Mucosa of gallbladder (tissue), 1 donor: Measurements from ENCODE around the gene MTRF1. TPM values are rescaled to one million over a fixed set of nuclear protein-coding genes. Genes with fewer than 3 reads are reported as not detected.
A peak's percentile ranks its signal among the peaks of the same experiment; 100 is the strongest.
"Not testable (repeated sequence)": the region's sequence is repeated elsewhere in the genome, so short reads cannot be mapped to it uniquely, and the experiment has no call there.

ENCODE experiments used
- DNase-seq: peaks from one replicate; pipeline ENCODE4 v3.0.0-alpha.2; 2020; ENCODE audit warnings: low spot score
- total RNA-seq: library from RNA; stranded (reverse); gene quantifications from one replicate; pipeline ENCODE4 v1.2.1, GENCODE V29; 2021
- donor health status: DM: no; HTN: no; CAD: no.

The MTRF1 gene
- total RNA-seq, 1 donor from 2014 or later = 22.3 TPM

DNA sequence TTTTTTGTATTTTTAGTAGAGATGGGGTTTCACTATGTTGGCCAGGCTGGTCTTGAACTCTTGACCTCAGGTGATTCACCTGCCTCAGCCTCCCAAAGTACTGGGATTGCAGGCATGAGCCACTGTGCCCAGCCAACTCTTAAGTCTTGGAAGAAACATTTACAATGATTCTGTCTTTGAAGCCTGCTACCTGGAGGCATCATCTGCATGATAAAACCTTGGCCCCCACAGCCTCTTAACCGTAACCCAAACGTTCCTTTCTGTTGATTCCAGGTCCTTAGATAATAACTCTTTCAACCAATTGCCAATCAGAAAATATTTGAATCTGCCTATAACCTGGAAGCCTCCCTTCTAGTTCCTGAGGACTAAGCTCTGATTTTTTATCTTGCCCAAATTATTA, 15.8 kb upstream of the MTRF1 start:
- DNase-seq = not testable (repeated sequence)

DNA sequence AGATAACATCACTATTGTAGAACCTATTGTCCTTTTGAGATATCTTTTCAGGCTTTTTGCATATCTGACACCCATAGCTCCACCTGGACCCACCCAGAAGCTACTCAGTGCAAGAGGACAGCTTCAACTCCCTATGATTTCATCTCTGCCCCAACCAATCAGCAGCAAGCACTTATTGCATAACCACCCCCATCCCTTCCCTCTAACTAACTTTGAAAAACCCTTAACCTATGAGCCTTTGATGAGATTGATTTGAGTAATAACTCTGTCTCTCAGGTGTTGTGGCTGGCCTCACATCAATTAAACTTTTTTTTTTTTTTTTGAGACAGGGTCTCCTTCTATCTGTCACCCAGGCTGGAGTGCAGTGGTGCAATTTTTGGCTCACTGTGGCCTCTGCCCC, 13.4 kb upstream of the MTRF1 start:
- DNase-seq = no peak

DNA sequence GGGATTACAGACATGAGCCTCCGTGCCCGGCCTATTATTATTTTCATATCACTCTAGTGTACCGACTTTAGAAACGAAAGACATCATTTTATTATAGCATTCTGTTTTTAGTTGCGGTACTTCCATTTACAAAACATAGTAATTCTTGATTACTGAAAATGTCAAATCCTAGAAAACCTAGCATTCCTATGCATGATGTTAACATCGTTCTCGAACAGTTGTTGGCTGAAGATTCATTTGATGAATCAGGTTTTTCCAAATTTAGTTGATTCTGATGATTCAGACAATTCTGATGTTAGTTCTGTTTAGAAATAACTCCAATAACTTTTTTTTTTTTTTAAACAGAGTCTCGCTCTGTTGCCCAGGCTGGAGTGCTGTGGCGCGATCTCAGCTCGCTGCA, 11.5 kb upstream of the MTRF1 start:
- no peak for DNase-seq

DNA sequence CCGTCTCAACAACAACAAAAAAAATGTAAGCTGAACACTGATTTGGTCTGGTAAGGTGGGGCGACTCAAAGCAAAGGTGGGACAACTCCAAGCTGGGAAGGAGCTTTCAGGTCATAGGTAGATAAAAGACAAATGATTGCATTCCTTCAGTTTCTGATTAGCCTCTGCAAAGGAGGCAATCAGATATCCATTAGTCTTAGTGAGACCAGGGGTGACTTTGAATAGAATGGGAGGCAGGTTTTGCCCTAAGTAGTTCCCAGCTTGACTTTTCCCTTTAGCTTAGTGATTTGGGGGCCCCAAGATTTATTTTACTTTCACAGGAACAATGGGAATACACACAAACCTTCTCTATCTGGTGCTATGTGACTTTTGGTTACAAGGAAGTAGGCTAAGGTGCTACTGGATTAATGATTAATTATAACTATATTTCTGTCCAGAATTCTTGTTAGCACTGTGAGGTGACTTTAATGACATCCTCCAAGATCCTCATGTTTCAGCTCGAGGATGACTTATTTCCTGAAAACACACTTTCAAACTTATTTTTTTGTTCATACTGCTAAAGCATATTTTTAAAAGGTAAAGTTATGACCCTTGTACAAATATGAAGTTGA, 10.6 kb upstream of the MTRF1 start:
- DNase-seq = no peak

DNA sequence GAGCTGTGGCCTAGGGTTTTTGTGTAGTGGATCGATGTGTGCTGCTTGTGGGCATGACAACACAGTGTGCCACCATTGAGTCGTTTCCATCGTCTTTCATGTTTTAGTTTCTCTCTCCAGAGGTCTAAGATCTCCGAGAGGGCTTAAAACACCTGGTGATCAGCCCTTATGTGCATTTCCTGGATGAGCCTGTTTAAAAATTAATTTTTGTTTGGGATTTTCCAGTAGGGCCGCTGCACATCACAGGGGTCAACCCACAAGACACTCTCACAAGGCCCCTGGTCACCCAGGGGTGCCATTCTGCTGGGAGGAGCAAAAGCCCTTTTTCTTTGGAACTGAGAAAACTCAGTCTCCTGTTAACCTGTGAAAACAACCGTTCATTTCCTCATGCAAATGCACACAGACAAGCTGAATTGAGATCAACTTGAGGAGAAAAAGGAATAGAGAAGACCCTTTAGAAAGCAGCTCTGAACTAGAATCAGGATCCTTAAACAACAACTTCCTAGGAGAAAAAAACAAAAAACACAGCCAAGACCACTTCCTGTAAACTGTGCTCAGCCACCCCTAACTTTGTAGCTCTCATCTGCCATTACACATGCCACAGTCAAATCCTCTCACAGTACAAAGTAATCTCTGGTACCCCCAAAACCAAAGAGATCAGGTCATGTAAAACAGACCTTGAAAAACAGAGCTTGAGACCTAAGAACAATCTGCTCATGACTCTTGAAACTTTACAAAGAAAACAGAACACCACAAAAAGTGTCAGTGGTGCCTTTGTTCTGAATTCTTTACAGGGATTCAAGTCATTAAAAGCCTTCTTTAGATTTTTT, 8.3 kb upstream of the MTRF1 start:
- no peak for DNase-seq

DNA sequence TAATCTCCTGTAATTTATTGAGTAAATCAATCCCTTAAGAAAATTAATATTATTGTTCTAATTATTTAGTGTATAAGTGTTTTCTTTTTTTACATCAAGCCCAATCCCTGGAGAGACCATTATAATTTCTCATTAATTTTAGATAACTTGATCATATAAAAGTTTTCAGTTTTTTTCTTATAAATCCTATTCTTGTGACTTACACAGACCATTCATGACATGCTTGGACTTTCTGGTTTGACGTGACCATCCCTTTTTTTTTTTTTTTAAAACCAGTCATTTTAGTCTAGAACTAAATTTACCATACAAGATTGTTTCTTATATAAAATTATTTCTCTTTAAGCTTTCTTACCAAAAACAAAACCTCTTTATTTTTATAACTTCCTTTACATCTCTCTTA, 5.4 kb upstream of the MTRF1 start:
- no peak for DNase-seq

DNA sequence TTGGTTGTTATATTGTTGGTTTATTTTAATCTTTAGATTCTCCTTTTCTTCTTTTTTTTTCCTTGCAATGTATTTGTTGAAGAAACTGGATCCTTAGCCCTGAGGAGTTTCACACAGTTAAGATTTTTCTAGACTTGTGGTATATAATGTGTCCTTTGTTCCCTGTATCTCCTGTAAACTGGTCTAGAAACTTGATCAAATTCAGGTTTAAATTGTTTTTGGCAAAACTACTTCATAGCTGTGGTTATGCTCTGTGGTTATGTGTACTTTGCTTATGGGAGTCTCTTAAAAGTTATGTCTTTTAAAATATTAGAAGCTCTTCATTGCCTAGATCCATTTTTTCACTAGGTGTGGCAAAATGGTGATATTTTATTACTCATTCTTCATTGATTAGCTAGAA, 3.7 kb upstream of the MTRF1 start:
- no peak for DNase-seq

DNA sequence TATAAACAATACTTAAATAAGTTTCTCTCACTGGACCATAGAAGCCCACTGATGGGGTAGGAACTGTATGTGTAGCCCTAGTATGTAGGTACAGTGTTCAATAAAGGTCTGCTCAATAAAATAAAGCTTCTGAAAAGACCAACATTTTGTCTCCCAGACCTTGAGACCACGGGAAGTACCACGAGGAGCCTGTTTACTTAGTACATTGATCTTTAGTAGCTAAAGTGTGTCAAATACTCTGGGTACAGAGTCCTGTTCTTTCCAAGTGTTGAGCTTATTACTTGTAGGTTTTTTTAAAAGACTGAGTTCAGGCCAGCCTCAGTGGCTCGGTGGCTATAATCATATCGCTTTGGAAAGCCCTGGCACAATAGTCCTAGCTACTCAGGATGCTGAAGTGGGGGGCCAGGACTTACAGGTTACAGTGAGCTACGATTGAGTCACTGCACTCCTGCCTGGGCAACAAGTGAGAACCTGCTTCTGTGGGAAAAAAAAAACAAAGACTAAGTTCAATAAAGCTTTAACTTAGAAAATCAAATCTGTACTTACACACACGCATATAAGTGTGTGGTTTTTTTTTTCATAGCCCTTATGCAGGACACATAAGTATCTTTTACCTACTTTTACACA, 3.4 kb downstream of the MTRF1 start:
- peak; percentile 16 for DNase-seq

DNA sequence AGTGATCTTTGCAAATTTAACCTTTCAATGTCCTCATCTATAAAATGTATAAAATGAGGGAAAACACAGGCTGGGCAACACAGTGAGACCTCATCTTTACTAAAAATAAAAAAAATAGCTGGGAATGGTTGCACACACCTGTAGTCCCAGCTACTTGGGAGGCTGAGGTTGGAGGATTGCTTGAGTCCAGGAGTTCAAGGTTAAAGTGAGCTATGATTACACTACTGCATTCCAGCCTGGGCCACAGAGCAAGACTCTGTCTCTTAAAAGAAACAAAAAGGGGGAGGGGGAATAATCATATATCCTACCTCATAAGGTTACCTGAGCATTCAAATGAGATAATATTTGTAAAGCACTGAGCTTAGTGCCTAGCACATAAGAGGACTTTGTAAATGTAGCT, 5.8 kb downstream of the MTRF1 start:
- DNase-seq = no peak

DNA sequence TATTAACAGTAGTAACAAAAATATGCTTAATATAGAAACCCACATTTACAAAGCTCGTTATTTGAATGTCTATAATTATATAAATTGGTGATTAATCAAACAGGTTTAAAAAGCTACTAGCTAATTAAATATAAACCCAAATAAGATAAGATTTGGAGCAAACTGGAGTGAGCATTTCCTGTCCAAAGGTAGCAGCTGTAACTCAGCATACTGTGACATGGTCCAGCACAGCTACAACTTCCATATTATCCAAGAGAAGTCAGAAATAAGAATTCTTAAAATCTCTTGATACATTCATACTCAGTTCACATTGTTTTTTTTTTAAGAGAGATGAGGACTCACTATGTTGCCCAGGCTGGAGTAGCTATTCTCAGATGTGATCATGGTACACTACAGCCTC, 8.5 kb downstream of the MTRF1 start:
- DNase-seq = no peak

DNA sequence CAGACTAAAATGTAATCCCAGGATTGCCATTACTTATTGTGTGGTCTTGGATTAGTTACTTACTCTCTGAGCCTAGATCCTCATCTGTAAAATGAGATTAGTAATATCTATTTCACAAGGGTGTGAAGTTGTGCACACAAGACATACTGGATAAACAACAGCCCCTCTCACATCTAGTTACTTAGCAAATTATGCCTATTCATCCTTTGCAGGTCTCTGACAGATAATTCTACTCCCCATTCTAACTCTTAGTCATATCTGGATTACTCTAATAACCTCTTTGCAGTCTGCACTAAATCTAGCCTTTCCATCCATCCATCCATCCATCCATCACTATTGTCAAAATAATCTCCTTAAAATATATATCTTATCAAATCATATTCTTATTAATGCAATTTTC, 12.4 kb downstream of the MTRF1 start:
- no peak for DNase-seq

DNA sequence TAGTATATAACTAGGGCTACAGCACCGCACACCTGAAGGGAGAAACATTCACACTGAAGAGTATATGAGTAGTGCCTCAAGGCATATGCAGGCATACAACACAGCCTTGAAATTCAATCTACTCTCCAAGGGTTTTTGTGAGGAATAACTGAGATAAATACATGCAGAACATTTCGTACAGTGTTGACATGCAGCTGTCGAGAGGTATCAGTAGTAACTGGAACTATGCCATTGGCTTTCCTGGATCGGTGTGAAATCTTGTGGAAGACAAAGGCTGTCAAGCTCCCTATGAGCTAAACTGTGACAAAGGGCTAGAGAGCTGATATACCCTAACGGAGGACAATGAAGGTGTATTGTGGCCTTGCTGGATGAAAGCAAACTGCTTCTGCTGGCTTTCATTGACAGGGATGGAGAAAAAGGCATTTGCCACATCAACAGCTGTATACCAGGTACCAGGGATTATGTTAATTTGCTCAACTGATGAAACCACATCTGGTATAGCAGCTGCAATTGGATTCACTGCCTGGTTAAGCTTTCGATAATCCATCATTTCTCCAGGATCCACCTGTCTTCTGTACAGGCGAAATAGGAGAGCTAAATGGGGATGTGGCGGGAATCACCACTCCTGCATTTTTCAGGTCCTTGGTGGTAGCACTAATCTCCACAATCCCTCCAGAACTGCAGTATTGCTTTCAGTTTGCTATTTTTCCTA, 16.3 kb downstream of the MTRF1 start:
- DNase-seq = no peak

DNA sequence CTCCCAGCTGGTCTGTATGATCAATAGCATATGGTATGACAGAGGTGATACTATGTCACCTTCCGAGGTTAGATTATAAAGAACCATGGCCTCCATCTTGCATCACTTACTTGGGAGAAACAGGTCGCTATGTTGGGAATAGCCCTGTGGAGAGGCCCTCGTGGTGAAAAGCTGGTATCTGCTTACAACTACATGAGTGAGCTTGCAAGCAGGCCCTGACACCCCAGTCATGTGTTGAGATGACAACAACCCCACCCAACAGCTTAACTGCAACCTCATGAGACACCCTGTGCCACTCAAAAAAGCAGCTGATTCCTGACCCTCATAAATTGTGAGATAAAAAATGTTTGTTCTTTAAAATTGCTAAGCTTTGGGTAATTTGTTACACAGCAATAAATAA, 18.8 kb downstream of the MTRF1 start:
- no peak for DNase-seq

DNA sequence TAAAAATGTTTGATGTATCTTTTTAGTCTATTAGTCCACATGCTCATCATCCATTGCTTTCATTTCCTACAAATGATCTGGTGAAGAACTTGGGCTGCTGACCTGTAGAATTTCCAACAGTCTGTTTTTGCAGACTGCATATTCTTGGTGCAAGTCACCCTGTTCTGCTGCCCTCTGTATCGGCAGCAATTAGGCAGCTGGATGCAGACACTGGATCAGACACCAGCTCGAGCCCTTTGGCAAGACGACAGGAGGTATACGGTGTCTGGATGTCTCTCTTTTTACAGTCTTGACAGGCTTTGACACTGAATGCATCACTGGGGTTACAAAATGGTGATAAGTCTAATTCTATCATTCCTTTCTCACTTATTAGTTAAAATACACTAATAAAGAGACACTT, 21.8 kb downstream of the MTRF1 start:
- no peak for DNase-seq

DNA sequence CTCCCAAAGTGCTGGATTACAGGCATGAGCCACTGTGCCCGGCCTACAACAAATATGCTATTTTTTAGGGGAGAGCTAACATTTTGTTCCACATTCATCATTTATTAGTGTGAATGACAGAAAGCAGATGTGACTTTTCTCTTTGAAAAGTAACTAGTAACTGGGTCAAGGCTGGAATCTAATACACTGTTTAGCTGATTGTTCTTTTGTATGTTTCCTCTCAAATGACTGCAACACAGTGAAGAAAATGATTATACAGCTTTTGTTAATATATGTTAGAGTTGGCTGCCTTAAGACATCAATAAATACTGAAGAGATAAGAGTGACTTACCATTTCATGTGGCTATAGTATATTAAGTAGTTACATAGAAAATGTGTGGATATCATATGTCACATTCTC, 27.0 kb downstream of the MTRF1 start:
- DNase-seq = no peak

DNA sequence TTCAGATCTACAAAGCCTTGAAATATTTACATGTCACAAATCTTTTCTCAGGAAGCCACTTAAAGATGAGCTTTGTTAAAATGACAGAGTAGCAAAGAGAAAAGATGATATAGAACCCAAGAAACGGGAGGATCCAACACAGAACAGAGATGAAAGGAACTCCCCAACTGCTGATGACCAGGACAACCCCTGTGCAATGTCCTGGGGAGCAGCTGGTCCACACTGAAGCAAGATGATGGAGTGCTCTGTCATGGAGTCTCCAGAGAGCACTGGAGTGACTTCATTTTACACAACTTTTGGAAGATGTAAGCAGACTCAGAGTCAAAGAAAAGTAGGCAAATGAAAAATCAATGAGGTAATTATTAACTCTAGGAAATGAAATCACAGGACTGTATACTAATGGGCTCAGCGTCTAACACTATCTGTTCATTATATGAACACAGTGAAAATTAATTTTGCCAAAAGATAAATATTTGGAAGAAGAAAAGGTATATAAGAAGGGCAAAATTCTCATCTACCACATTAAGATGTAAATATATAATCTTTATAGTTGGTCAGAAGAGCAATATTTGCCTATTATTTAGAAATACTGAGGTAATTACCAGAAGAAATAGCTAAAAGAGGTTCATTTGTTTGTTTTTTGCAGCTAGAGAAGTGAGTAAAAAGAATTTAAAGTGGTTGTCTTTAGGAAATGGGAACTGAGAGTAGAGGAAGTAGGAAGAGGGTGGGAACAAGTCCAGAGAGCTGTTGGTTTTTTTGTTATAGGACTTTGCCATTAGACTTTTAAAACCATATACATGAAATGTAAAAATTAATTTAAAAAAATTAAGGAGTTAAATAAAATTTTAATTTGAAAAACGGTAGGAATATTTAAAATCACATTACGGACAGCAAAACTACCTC, 30.5 kb downstream of the MTRF1 start:
- DNase-seq = no peak

DNA sequence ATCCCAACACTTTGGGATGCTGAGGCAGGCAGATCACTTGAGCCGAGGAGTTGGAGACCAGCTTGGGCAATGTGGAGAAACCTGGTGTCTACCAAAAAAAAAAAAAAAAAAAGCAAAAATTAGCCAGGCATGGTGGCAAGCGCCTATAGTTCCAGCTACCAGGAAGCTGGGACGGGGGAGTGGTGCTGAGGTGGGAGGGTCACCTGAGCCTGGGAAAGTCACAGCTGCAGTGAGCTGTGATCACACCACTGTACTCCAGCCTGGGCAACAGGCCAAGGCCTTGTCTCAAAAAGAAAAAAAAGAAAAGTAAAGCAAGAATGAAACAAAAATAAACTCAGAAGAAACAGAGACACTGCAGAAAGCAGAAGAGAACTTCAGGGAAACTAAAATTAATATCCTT, 31.6 kb downstream of the MTRF1 start:
- peak; percentile 75 for DNase-seq

DNA sequence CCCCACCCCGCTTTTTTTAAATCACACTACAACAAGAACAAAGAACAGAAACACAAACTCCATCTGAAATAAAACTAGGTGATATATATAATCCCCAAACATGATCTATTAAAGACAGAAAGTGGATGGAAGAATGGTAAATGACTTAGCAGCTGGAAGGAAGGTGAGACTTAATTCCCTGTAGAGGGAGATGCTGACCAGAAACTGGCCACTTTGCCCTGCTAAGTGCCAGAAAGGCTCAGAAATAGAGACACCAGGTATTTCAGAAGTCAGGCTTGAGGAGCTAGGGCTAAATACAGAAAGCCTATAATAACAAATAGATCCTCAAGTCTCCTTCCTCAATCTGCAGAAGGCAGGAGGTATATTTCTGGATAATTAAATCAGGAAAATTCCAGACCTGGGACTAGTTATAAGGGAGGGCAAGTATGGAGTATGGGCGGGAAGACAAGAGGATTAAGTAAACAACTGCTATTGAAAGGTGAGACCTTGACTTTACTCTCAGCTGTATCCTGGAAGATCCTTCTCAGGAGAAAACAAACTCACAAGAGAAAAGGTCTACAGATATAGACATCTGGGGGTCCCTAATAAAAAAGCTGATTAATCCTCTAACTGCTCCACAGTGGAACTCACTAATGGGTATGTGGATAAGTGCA, 32.2 kb downstream of the MTRF1 start:
- DNase-seq = no peak

DNA sequence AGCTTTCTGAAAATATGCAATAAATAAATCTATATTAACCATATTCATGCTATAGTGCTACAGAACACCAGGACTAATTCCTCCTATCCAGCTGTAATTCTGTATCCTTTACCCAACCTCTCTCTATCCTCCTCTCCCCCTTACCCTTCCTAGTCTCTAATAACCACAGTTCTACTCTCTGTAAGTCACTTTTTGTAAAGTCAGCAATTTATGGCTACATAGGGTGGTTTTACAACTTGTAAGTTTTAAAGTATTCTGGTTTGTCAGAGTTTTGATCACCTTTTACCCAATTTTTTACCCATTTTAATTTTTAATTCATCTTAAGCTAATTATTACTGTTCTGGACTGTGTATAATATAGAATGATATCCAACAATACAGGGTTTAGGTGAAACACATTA, 34.0 kb downstream of the MTRF1 start:
- no peak for DNase-seq

DNA sequence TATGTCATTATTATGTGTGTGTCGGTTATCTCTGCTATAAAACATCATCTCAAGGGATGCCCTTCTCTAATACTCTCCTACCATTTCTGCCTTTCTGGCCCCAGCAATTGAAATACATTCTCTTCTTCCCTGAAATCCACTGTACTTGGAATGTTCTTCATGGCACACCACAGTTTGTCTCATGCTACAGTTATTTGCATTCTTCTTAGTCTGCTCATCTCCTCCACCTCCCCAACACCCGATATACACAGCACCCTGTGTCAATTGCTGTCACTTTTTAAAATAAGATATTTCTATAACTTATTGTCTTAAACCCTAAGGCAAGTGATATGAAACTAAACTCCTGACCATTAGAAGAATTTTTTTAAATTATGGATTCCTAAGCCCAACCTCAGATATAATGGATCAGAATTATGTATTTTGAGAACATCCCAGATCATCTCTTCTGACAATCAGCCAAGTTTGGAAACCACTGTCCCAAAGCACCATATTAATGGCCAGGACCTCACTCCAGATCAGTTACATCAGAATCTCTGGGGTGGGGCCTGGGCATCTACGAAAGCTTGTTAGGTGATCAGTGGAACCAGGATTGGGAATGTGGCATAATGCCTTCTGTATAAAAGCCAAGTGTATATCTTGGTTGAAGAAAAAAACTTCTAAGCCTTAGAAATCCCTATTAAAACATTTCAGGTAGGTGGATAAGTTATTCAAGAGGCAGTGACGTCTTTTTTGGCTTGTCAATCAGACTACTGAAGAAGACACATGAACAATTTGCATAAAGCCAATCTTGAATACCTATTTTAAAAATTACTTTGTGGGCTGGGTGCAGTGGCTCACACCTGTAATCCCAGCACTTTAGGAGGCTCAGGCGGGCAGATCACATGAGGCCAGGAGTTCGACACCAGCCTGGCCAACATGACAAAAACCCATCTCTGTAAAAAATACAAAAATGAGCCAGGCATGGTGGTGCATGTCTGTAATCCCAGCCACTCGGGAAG, 39.0 kb downstream of the MTRF1 start:
- DNase-seq = no peak
